HL-60 (cell line): Measurements from ENCODE around the gene ANKRD13B.

Experiments used
- DNase-seq, 2 experiments: peaks; one replicate each; pipeline ENCODE4 v3.0.0-alpha.2; 2010 to 2020; ENCODE audit warnings: low read depth in 1 of 2, low spot score in 1 of 2
- H3K27ac ChIP-seq: fragments of 250-450 bp; sonication (Bioruptor Pico); replicated peaks from 2 replicates; pipeline ENCODE4 v1.5.1; 2020; ENCODE audit warnings: mild to moderate bottlenecking, moderate library complexity
- H3K27me3 ChIP-seq: fragments of 250-450 bp; sonication (Bioruptor Pico); 2 replicates; pipeline ENCODE4 v1.5.1; 2021; ENCODE audit warnings: mild to moderate bottlenecking, moderate library complexity; ENCODE audit not compliant: insufficient read depth, poor library complexity, severe bottlenecking
- H3K4me3 ChIP-seq: replicated peaks from 2 replicates; pipeline ENCODE4 v1.5.1; 2011; ENCODE audit warnings: mild to moderate bottlenecking, control low read depth, low read length; ENCODE audit not compliant: insufficient read depth
- CTCF ChIP-seq: IDR thresholded peaks from one replicate; pipeline ENCODE4 v1.5.1; 2011; ENCODE audit warnings: low read length, control low read depth, inconsistent platforms; ENCODE audit not compliant: insufficient read depth
- GABPA ChIP-seq: IDR thresholded peaks from 2 replicates; pipeline ENCODE4 v1.6.1; 2012; ENCODE audit warnings: low read depth
- POLR2AphosphoS5 ChIP-seq: IDR thresholded peaks from 2 replicates; pipeline ENCODE4 v1.6.1; 2012; ENCODE audit warnings: low read depth
- REST ChIP-seq: IDR thresholded peaks from 2 replicates; pipeline ENCODE4 v1.6.1; 2012; ENCODE audit warnings: low read depth; ENCODE audit not compliant: insufficient replicate concordance
- SPI1 ChIP-seq: IDR thresholded peaks from 2 replicates; pipeline ENCODE4 v1.6.1; 2012; ENCODE audit warnings: low read depth, mild to moderate bottlenecking, borderline replicate concordance

ANKRD13B gene

GRCh38 chr17:29569245-29569950 lies 23.5 kb upstream of the ANKRD13B start:
- TF ChIP-seq GABPA (no peak), SPI1 (no peak), REST (no peak), CTCF (no peak), POLR2AphosphoS5 (no peak)
- DNase-seq: no peak
- Histone ChIP-seq H3K4me3 (peak overlapping the region; percentile 76), H3K27me3 (no peaks in the 10 kb centered on the region), H3K27ac (peak overlapping the region; percentile 72)

- TF ChIP-seq REST: no peak
- no peak for TF ChIP-seq GABPA
- no peak for TF ChIP-seq SPI1
- no peak for TF ChIP-seq POLR2AphosphoS5
- TF ChIP-seq CTCF: no peak
- DNase-seq: no peak
- no peaks in the 10 kb centered on the region for H3K27me3 ChIP-seq
- no peak overlapping the region for H3K4me3 ChIP-seq
- no peak overlapping the region for H3K27ac ChIP-seq
Observed at GRCh38 chr17:29570521-29570920, 22.4 kb upstream of the ANKRD13B start.

- TF ChIP-seq CTCF: no peak
- TF ChIP-seq REST: no peak
- TF ChIP-seq SPI1: no peak
- TF ChIP-seq POLR2AphosphoS5: no peak
- TF ChIP-seq GABPA: no peak
- Histone ChIP-seq H3K27ac (no peak overlapping the region), H3K4me3 (no peak overlapping the region), H3K27me3 (no peaks in the 10 kb centered on the region)
- no peak for DNase-seq
Observed at GRCh38 chr17:29571486-29571882, 21.4 kb upstream of the ANKRD13B start.
